DND-41 (cell line): ENCODE data around the gene ZNF638.

Experiments
- ATAC-seq: fragments of 200-7000 bp; cut with Tn5 transposase; 3 replicates; pipeline ENCODE4 v1.9.1; 2021; ENCODE audit warnings: low read depth; ENCODE audit not compliant: insufficient read depth
- DNase-seq: peaks from one replicate; pipeline ENCODE4 v3.0.0-alpha.2; 2020
- H2AFZ ChIP-seq: 2 replicates; pipeline ENCODE4 v1.6.0; 2012; ENCODE audit warnings: low read depth, low read length
- H3K27ac ChIP-seq: 2 replicates; pipeline ENCODE4 v1.5.1; 2012; ENCODE audit warnings: low read length, inconsistent platforms
- H3K27me3 ChIP-seq: fragments of 200-600 bp; sonication (generic); 2 replicates; pipeline ENCODE4 v1.6.0; 2012; ENCODE audit warnings: low read length, mild to moderate bottlenecking, inconsistent platforms; ENCODE audit not compliant: insufficient read depth, poor library complexity
- H3K36me3 ChIP-seq: 2 replicates; pipeline ENCODE4 v1.5.1; 2012; ENCODE audit warnings: low read length, inconsistent platforms; ENCODE audit not compliant: insufficient read depth
- H3K4me1 ChIP-seq: 2 replicates; pipeline ENCODE4 v1.5.1; 2012; ENCODE audit warnings: mild to moderate bottlenecking, low read length; ENCODE audit not compliant: insufficient read depth
- H3K4me2 ChIP-seq: 2 replicates; pipeline ENCODE4 v1.6.0; 2012; ENCODE audit warnings: mild to moderate bottlenecking, moderate library complexity, low read length, inconsistent platforms; ENCODE audit not compliant: insufficient read depth
- H3K4me3 ChIP-seq, 2 experiments: fragments of 200-600 bp in 1 of 2; shearing (Covaris generic) in 1 of 2; 2 replicates each; pipeline ENCODE4 v1.5.1; 2012 to 2016; ENCODE audit warnings: inconsistent platforms in 2 of 2, low read length in 2 of 2, mild to moderate bottlenecking in 2 of 2, low read depth in 1 of 2, moderate library complexity in 1 of 2
- H3K79me2 ChIP-seq: 2 replicates; pipeline ENCODE4 v1.6.0; 2012; ENCODE audit warnings: low read length, inconsistent platforms; ENCODE audit not compliant: insufficient read depth
- H3K9ac ChIP-seq: 2 replicates; pipeline ENCODE4 v1.6.0; 2012; ENCODE audit warnings: low read depth, mild to moderate bottlenecking, inconsistent platforms, low read length, moderate library complexity
- H3K9me3 ChIP-seq: 2 replicates; pipeline ENCODE4 v1.5.1; 2012; ENCODE audit warnings: low read length, moderate library complexity, mild to moderate bottlenecking, inconsistent platforms; ENCODE audit not compliant: insufficient read depth, severe bottlenecking
- H4K20me1 ChIP-seq: 2 replicates; pipeline ENCODE4 v1.6.0; 2012; ENCODE audit warnings: low read length; ENCODE audit not compliant: insufficient read depth
- EZH2 ChIP-seq: IDR thresholded peaks from 3 replicates; pipeline ENCODE4 v1.6.1; 2012; ENCODE audit warnings: borderline replicate concordance, low read depth, mild to moderate bottlenecking, moderate library complexity, low read length, inconsistent platforms; ENCODE audit not compliant: severe bottlenecking
- TF ChIP-seq, protein P1 (sequence below): IDR thresholded peaks from 2 replicates; pipeline ENCODE4 v1.5.1; 2012; ENCODE audit warnings: borderline replicate concordance, low read length, moderate library complexity, mild to moderate bottlenecking; ENCODE audit not compliant: poor library complexity, severe bottlenecking; ENCODE audit errors: extremely low read depth

ZNF638 gene

DNA sequence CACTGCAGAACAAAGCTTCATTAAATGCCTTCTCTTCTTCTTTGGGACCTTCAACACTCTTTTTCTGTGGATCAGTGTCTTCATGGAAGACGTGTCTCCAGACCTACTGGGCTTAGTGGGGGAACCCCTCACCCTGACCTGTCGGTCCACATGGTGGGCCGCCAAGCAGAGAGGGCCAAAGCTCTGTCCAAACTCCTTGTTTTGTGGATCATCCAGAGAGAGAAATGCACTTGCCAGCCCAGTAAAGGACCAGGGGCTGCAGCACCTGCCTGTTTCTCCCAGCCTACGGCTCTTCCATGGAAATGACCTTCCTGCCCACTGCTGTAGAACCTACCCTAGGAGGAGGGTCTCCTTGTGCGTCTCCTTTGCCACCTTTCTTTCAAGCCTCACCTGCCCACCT, 147.7 kb downstream of the ZNF638 start:
- H4K20me1 ChIP-seq = 0 out of 2 replicates have a peak, but pooled peaks cover 2% of the 10 kb centered on the region
- TF ChIP-seq EZH2 = no peak
- TF ChIP-seq, protein P1, sequence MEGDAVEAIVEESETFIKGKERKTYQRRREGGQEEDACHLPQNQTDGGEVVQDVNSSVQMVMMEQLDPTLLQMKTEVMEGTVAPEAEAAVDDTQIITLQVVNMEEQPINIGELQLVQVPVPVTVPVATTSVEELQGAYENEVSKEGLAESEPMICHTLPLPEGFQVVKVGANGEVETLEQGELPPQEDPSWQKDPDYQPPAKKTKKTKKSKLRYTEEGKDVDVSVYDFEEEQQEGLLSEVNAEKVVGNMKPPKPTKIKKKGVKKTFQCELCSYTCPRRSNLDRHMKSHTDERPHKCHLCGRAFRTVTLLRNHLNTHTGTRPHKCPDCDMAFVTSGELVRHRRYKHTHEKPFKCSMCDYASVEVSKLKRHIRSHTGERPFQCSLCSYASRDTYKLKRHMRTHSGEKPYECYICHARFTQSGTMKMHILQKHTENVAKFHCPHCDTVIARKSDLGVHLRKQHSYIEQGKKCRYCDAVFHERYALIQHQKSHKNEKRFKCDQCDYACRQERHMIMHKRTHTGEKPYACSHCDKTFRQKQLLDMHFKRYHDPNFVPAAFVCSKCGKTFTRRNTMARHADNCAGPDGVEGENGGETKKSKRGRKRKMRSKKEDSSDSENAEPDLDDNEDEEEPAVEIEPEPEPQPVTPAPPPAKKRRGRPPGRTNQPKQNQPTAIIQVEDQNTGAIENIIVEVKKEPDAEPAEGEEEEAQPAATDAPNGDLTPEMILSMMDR = no peak
- H3K4me3 ChIP-seq = no peak overlapping the region
- no peaks in the 10 kb centered on the region for H3K36me3 ChIP-seq
- H3K4me2 ChIP-seq = no peak overlapping the region
- peaks cover 9% of the 10 kb centered on the region for H3K27me3 ChIP-seq
- no peak for ATAC-seq
- H2AFZ ChIP-seq = no peak overlapping the region
- H3K27ac ChIP-seq = no peak overlapping the region
- H3K9ac ChIP-seq = no peak overlapping the region
- H3K4me1 ChIP-seq = no peaks in the 10 kb centered on the region
- H3K9me3 ChIP-seq = no peaks in the 10 kb centered on the region
- no peak for DNase-seq
- no peaks in the 10 kb centered on the region for H3K79me2 ChIP-seq

DNA sequence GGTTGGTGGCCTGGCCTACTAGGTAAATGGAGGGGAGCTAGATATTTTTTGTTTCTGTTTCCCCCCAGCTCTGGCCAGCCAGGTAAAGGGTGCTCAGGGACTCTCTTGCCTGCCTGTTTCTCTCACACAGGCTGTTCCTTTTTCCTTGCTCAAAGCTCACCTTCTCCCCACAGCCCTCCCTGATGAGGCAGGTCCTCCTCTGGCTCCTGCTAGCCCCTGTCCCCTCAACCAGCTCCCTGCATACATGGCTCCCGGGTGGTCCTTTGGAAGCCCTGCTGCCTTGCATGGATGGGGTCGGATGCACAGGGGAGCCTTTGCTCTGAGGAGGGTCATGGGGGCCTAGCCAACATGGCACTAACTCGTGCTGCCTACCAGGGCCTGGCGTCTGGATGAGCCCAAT, 149.5 kb downstream of the ZNF638 start:
- Histone ChIP-seq H2AFZ (no peak overlapping the region), H3K4me2 (no peak overlapping the region), H3K79me2 (no peaks in the 10 kb centered on the region), H3K4me1 (no peaks in the 10 kb centered on the region), H3K36me3 (no peaks in the 10 kb centered on the region), H3K9ac (no peak overlapping the region), H3K9me3 (no peaks in the 10 kb centered on the region), H3K27me3 (peaks cover 4% of the 10 kb centered on the region), H4K20me1 (no peaks in the 10 kb centered on the region), H3K27ac (no peak overlapping the region), H3K4me3 (no peak overlapping the region)
- no peak for DNase-seq
- no peak for ATAC-seq
- TF ChIP-seq EZH2 = no peak
- TF ChIP-seq, protein P1 = no peak

DNA sequence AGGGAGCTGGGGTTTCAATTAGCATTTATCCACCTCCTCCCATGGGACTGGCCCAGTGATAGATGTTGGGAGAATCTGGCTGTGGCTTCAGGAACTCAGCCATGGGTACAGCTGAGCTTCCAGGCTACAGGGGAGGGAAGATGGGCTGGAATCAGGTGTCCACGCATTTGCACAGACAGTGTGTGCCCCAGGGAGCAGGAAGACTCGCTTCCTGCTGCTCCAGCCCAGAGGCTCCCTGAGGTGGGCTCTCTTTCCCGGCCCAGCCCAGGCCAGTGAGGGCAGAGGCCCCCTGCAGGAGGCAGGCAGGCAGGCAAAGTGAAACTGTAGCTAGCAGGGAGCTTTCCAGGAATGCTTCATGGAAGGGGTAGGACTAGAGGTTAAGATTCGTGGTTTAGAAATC, 150.5 kb downstream of the ZNF638 start:
- ATAC-seq = no peak

DNA sequence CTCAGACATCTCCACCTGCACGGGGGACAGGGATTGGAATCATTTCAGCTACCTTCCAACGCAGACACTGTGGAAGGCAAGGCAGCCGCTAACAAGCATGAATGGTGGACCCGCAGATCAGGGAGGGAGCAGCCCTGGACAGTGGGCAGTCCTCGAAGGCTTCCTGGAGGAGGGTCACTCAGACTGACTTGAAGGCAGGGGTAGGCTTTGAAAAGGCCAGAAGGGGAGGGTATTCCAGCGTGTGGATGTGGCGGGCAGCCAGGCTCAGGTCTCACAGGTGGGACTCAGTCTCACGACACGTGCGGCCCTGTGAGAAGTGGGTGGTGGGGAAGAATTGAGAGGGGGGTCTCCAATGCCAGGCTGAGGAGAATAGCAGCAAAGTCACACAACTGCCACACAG, 151.7 kb downstream of the ZNF638 start:
- Histone ChIP-seq H3K36me3 (no peaks in the 10 kb centered on the region), H3K4me3 (no peak overlapping the region), H3K4me2 (no peak overlapping the region), H2AFZ (no peak overlapping the region), H3K27ac (no peak overlapping the region), H3K4me1 (no peaks in the 10 kb centered on the region), H3K9ac (no peak overlapping the region), H3K9me3 (no peaks in the 10 kb centered on the region), H3K27me3 (peaks cover under 1% of the 10 kb centered on the region), H4K20me1 (no peaks in the 10 kb centered on the region), H3K79me2 (no peaks in the 10 kb centered on the region)
- no peak for TF ChIP-seq EZH2
- TF ChIP-seq, protein P1 = no peak
- DNase-seq (no peak), ATAC-seq (no peak)

More for the DNA sequence above, 150.5 kb downstream of the ZNF638 start:
- H3K4me3 ChIP-seq = no peak overlapping the region
- TF ChIP-seq, protein P1 = no peak
- no peak for TF ChIP-seq EZH2
- H2AFZ ChIP-seq = no peak overlapping the region
- H3K27ac ChIP-seq = no peak overlapping the region
- H3K9ac ChIP-seq = no peak overlapping the region
- no peaks in the 10 kb centered on the region for H4K20me1 ChIP-seq
- H3K79me2 ChIP-seq = no peaks in the 10 kb centered on the region
- H3K4me1 ChIP-seq = no peaks in the 10 kb centered on the region
- H3K27me3 ChIP-seq = peaks cover 4% of the 10 kb centered on the region
- no peaks in the 10 kb centered on the region for H3K9me3 ChIP-seq
- DNase-seq = no peak
- H3K36me3 ChIP-seq = no peaks in the 10 kb centered on the region
- no peak overlapping the region for H3K4me2 ChIP-seq
